Right cardiac atrium (tissue), 5 donors: ENCODE results near the gene ARPC5. TPM values are rescaled to one million over a fixed set of nuclear protein-coding genes. Genes with fewer than 3 reads are reported as not detected.
"Not testable (repeated sequence)": the region's sequence is repeated elsewhere in the genome, so short reads cannot be mapped to it uniquely, and the experiment has no call there.

Source experiments
- ATAC-seq, 2 donors: fragments of 200-7000 bp; cut with Tn5 transposase; one replicate each; pipeline versions ENCODE4 v1.8.0 to v1.9.1; 2020; ENCODE audit warnings: moderate library complexity in 2 of 2, mild to moderate bottlenecking in 1 of 2
- DNase-seq, 3 donors: peaks; one replicate each; pipeline ENCODE4 v3.0.0-alpha.2; 2020
- H3K27ac ChIP-seq: one replicate; pipeline ENCODE4 v1.5.1; 2013; ENCODE audit warnings: mild to moderate bottlenecking, low read length, control low read depth, moderate library complexity
- H3K27me3 ChIP-seq: one replicate; pipeline ENCODE4 v1.6.1; 2013; ENCODE audit not compliant: control insufficient read depth, insufficient read depth
- H3K4me1 ChIP-seq: one replicate; pipeline ENCODE4 v1.6.1; 2013; ENCODE audit warnings: low read length; ENCODE audit not compliant: control insufficient read depth, insufficient read depth
- H3K4me3 ChIP-seq: one replicate; pipeline ENCODE4 v1.5.1; 2013; ENCODE audit warnings: low read length, control low read depth
- H3K9me3 ChIP-seq: one replicate; pipeline ENCODE4 v1.6.1; 2013; ENCODE audit warnings: low read length; ENCODE audit not compliant: control insufficient read depth
- WGBS: extraction: QIAGEN DNeasy Blood & Tissue Kit; methylation state at CpG from one replicate; pipeline ENCODE4 v1.1.7; 2013; 5-methylcytosine and 5-hydroxymethylcytosine counted together
- intact Hi-C, 4 donors: fragments of 100-400 bp; cut with DNase I; formaldehyde crosslinking; loops; one replicate each; pipeline versions ENCODE4 v1.11.0 to v1.14.0; 2022 to 2023
- polyA plus RNA-seq: library from polyadenylated mRNA; stranded (reverse); fragments of 200-250 nt; gene quantifications from one replicate; pipeline ENCODE4 v1.2.3, GENCODE V29; 2013
- total RNA-seq, 4 donors: library from RNA; stranded (reverse); fragmentation: NEBNext Ultra II Directional; extraction: Animal tissue kit (Norgen Biotek cat#: 25700); gene quantifications; one replicate each; pipeline ENCODE4 v1.2.1, GENCODE V29; 2021
- donor health status: healthy with polysubstance abuse.
- donor health status: DM: no; HTN: yes; CAD: no.
- donor health status: DM: no; HTN: no; CAD: no.
- donor health status: DM: no; HTN: yes; CAD: no; lungs with severe emphysema.
- donor health status: DM: yes; HTN: yes; CAD: no.

Gene ARPC5
- total and polyA plus RNA-seq, 5 donors = 36.5 to 74.7 (median 50.8) TPM

DNA sequence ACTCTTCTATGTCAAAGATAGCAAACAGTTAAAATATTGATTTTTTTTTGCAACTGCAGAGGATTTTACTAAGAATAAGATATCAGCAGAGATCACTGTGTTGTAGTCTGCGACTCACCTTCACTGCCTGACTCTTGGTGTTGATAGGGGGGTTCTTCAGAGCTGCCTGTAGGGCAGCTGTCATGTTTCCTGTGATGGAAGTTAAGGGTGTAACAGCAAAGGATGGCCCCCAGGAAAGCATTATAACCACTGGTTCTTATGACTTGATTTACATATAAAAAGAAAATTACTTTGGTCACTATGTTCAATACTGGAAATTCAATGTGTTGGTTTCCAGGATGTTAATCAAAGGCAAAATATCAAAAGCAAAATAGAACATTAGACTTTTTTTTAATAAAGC is 2.6 kb downstream of the ARPC5 start:
- no peaks in the 10 kb centered on the region for H3K27me3 ChIP-seq
- ATAC-seq = no peak
- H3K9me3 ChIP-seq = no peaks in the 10 kb centered on the region
- intact Hi-C loops = loop anchor here in 1 of 4 donors (10.0 kb wide), 1 partner anchor 158 kb away; the partner anchor contains the start of gene SMG7
- no peak for DNase-seq
- H3K4me1 ChIP-seq = peaks cover 4% of the 10 kb centered on the region
- no peak overlapping the region for H3K27ac ChIP-seq
- H3K4me3 ChIP-seq = peak overlapping the region; percentile 77
- 22% methylated on average over 1 of the region's 1 CpG for WGBS

DNA sequence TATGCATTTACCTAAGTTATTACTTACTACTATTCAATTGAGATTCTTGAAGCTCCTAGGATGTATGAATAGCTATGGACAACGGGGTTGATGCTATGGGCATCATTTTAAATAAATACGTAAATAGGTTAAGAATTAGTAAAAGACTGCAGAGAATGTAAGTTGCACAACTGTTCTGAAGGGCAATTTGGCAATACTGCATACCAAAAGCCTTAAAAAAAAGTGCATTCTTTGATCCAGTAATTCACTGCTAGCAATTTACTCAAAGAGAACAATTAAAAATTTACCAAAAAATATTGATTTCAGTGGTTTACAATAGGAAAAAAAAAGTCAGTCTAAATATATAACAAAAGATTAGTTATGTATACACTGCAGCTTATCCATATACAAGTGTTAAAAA is 3.5 kb downstream of the ARPC5 start:
- Histone ChIP-seq H3K9me3 (no peaks in the 10 kb centered on the region), H3K4me1 (peaks cover 4% of the 10 kb centered on the region), H3K27me3 (no peaks in the 10 kb centered on the region), H3K27ac (no peak overlapping the region), H3K4me3 (peak overlapping the region; percentile 77)
- intact Hi-C loops = loop anchor here in 1 of 4 donors (10.0 kb wide), 1 partner anchor 157 kb away; the partner anchor contains the start of gene SMG7
- WGBS = 36% methylated on average over 2 of the region's 2 CpGs
- ATAC-seq (no peak), DNase-seq (no peak)

DNA sequence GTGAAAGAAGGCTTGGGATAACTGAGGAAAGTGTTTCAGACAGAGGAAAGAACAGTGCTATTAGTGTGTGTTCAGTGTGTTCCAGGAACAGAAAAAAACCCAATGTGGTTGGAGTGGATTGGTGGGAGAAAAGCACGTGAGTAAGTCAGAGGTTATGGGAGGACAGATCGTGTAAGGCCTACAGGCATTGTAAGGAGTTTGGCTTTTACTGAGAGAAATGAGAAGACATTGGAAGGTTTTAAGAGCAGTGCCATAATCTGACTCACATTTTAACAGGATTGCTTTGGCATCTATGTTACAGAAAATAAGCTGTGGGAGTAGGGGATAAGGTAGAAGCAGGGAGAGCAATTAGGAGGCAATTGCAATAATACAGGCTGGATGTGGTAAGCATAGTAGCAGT is 4.8 kb downstream of the ARPC5 start:
- intact Hi-C loops = loop anchor here in 1 of 4 donors (10.0 kb wide), 1 partner anchor 156 kb away; the partner anchor contains the start of gene SMG7
- ATAC-seq = no peak
- Histone ChIP-seq H3K4me3 (no peak overlapping the region), H3K9me3 (no peaks in the 10 kb centered on the region), H3K27me3 (no peaks in the 10 kb centered on the region), H3K27ac (no peak overlapping the region), H3K4me1 (peaks cover 4% of the 10 kb centered on the region)
- DNase-seq = no peak
- WGBS = 32% methylated on average over 2 of the region's 2 CpGs

- Histone ChIP-seq H3K27ac (no peak overlapping the region), H3K27me3 (no peaks in the 10 kb centered on the region), H3K9me3 (no peaks in the 10 kb centered on the region), H3K4me1 (peaks cover 4% of the 10 kb centered on the region), H3K4me3 (no peak overlapping the region)
- ATAC-seq (no peak), DNase-seq (no peak)
- intact Hi-C loops = loop anchor here in 1 of 4 donors (10.0 kb wide), 1 partner anchor 74 kb away; no protein-coding TSS in a partner anchor
These were observed 7.0 kb downstream of the ARPC5 start for GRCh38 chr1:183628537-183628936.

DNA sequence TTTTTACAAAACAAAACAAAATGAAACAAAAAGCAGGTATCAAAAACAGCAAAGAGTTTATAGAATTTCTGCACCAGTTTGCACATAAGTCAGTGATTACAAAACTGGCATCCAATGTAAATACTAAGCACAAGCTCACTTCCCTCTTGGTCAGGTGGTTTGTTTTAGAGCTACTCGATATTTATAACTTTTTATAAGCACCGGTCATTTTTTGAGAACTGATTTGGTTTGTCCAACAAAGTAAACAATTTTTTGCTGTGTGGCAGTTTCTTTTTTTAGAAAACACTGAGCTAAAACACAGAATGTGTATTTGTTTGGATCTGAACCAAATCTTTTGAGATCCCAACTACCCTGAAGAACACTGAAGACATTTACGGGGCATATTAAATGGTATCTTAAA is 9.3 kb downstream of the ARPC5 start:
- 15% methylated on average over 3 of the region's 3 CpGs for WGBS
- intact Hi-C loops = loop anchor here in 1 of 4 donors (10.0 kb wide), 1 partner anchor 71 kb away; no protein-coding TSS in a partner anchor
- DNase-seq, H3K27ac ChIP-seq, H3K4me3 ChIP-seq, H3K4me1 ChIP-seq, ATAC-seq, H3K27me3 ChIP-seq, H3K9me3 ChIP-seq: not testable (repeated sequence)

GRCh38 chr1:183622884-183623785 is 12.4 kb downstream of the ARPC5 start:
- Histone ChIP-seq H3K9me3 (no peaks in the 10 kb centered on the region), H3K4me1 (peaks cover 2% of the 10 kb centered on the region), H3K27ac (no peak overlapping the region), H3K27me3 (no peaks in the 10 kb centered on the region), H3K4me3 (no peak overlapping the region)
- WGBS = 59% methylated on average over 10 of the region's 10 CpGs
- peak; percentile 87 for ATAC-seq
- intact Hi-C loops = loop anchor here in 2 of 4 donors (5.0 to 10.0 kb wide), 2 partner anchors 68 to 151 kb away; partner anchors contain the start of gene SMG7 (in 1 of the 2)
- DNase-seq = peak in 2 of 3 donors; percentile 50 to 67

- Histone ChIP-seq H3K27me3 (no peaks in the 10 kb centered on the region), H3K27ac (no peak overlapping the region), H3K4me3 (no peak overlapping the region), H3K9me3 (no peaks in the 10 kb centered on the region), H3K4me1 (peaks cover 2% of the 10 kb centered on the region)
- WGBS = 85% methylated on average over 1 of the region's 1 CpG
- ATAC-seq (no peak), DNase-seq (no peak)
- intact Hi-C loops = loop anchor here in 2 of 4 donors (5.0 to 10.0 kb wide), 2 partner anchors 67 to 150 kb away; partner anchors contain the start of gene SMG7 (in 1 of the 2)
These were observed 13.6 kb downstream of the ARPC5 start for GRCh38 chr1:183622013-183622412.

- Histone ChIP-seq H3K27me3 (no peaks in the 10 kb centered on the region), H3K9me3 (no peaks in the 10 kb centered on the region), H3K27ac (no peak overlapping the region), H3K4me3 (no peak overlapping the region), H3K4me1 (peaks cover 2% of the 10 kb centered on the region)
- intact Hi-C loops = loop anchor here in 2 of 4 donors (5.0 to 10.0 kb wide), 2 partner anchors 66 to 148 kb away; partner anchors contain the start of gene SMG7 (in 1 of the 2)
- WGBS = 71% methylated on average over 2 of the region's 2 CpGs
- DNase-seq (no peak), ATAC-seq (no peak)
These were observed 15.3 kb downstream of the ARPC5 start for GRCh38 chr1:183620311-183620710.

- intact Hi-C loops = loop anchor here in 2 of 4 donors (5.0 to 10.0 kb wide), 2 partner anchors 65 to 147 kb away; partner anchors contain the start of gene SMG7 (in 1 of the 2)
- 75% methylated on average over 1 of the region's 1 CpG for WGBS
- DNase-seq = no peak
- H3K4me1 ChIP-seq = peaks cover 2% of the 10 kb centered on the region
- no peak for ATAC-seq
- no peaks in the 10 kb centered on the region for H3K27me3 ChIP-seq
- no peaks in the 10 kb centered on the region for H3K9me3 ChIP-seq
- H3K27ac ChIP-seq = no peak overlapping the region
- no peak overlapping the region for H3K4me3 ChIP-seq
These were observed 15.8 kb downstream of the ARPC5 start for GRCh38 chr1:183619781-183620180.

DNA sequence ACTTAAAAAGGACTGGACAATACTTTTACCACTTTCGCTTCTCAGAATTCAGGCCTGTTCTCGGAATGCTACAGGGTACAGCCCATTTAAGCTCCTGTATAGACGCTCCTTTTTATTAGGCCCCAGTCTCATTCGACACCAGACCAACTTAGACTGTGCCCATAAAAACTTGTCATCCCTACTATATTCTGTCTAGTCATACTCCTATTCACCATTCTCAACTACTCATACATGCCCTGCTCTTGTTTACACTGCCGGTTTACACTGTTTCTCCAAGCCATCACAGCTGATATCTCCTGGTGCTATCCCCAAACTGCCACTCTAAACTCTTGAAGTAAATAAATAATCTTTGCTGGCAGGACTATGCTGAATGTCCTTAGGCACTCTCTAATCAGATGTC is 17.4 kb downstream of the ARPC5 start:
- H3K27ac ChIP-seq, intact Hi-C loops, H3K27me3 ChIP-seq, H3K4me3 ChIP-seq, ATAC-seq, H3K4me1 ChIP-seq, H3K9me3 ChIP-seq, DNase-seq: not testable (repeated sequence)
- 85% methylated on average over 5 of the region's 5 CpGs for WGBS

DNA sequence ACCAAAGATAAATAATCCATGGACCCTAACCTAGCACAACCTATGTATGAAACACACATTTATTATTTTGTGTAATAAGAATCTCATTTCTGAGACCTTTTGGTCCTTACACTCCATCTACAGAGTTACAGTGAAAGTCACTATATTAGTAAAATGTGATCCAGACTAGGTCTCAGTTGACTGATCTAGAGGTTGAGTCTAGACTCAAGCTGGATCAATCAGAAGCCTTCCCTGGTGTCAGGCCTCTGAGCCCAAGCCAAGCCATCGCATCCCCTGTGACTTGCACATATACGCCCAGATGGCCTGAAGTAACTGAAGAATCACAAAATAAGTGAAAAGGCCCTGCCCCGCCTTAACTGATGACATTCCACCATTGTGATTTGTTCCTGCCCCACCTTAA is 22.6 kb downstream of the ARPC5 start:
- H3K27ac ChIP-seq, H3K4me3 ChIP-seq, intact Hi-C loops, ATAC-seq, H3K4me1 ChIP-seq, H3K9me3 ChIP-seq, DNase-seq, H3K27me3 ChIP-seq: not testable (repeated sequence)
- 95% methylated on average over 2 of the region's 3 CpGs for WGBS
